OCI-LY1 (cell line): ENCODE data around the gene PADI1.

Experiments
- H2AFZ ChIP-seq: fragments of 200-600 bp; sonication (generic), shearing (Covaris generic); 2 replicates; pipeline ENCODE4 v1.6.0; 2014; ENCODE audit warnings: antibody characterized with exemption, mild to moderate bottlenecking, low read length
- H3F3A ChIP-seq: fragments of 200-600 bp; sonication (generic), shearing (Covaris generic); 2 replicates; pipeline ENCODE4 v1.6.0; 2014; ENCODE audit warnings: mild to moderate bottlenecking, antibody characterized with exemption, low read length, moderate library complexity; ENCODE audit not compliant: insufficient read depth
- H3K27ac ChIP-seq: fragments of 200-600 bp; sonication (generic); 2 replicates; pipeline ENCODE4 v1.5.1; 2014; ENCODE audit warnings: low read length, mixed run types, mild to moderate bottlenecking, low read depth; ENCODE audit not compliant: poor library complexity, severe bottlenecking
- H3K27me3 ChIP-seq: fragments of 200-600 bp; sonication (generic); 2 replicates; pipeline ENCODE4 v1.6.0; 2014; ENCODE audit warnings: antibody characterized with exemption, mild to moderate bottlenecking, low read length, moderate library complexity; ENCODE audit not compliant: insufficient read depth
- H3K36me3 ChIP-seq: fragments of 200-600 bp; sonication (generic); 2 replicates; pipeline ENCODE4 v1.6.1; 2014; ENCODE audit warnings: mild to moderate bottlenecking, antibody characterized with exemption, low read length, moderate library complexity, mixed read lengths; ENCODE audit not compliant: insufficient read depth
- H3K4me1 ChIP-seq: fragments of 200-600 bp; sonication (generic); 2 replicates; pipeline ENCODE4 v1.5.1; 2014; ENCODE audit warnings: mild to moderate bottlenecking, low read length, moderate library complexity; ENCODE audit not compliant: insufficient read depth, severe bottlenecking
- H3K4me2 ChIP-seq: fragments of 200-600 bp; sonication (generic), shearing (Covaris generic); 2 replicates; pipeline ENCODE4 v1.6.1; 2014; ENCODE audit warnings: low read length
- H3K4me3 ChIP-seq: fragments of 200-600 bp; sonication (generic); 2 replicates; pipeline ENCODE4 v1.5.1; 2014; ENCODE audit warnings: low read length, low read depth, mild to moderate bottlenecking, mixed read lengths; ENCODE audit not compliant: poor library complexity, severe bottlenecking
- H3K79me2 ChIP-seq: fragments of 200-600 bp; shearing (Covaris generic); 2 replicates; pipeline ENCODE4 v1.6.1; 2016; ENCODE audit warnings: mixed run types, low read length, mixed read lengths; ENCODE audit not compliant: insufficient read depth
- H3K9ac ChIP-seq: fragments of 200-600 bp; sonication (generic), shearing (Covaris generic); 2 replicates; pipeline ENCODE4 v1.6.1; 2014; ENCODE audit warnings: mild to moderate bottlenecking, low read length, mixed read lengths
- H3K9me2 ChIP-seq: fragments of 200-600 bp; sonication (generic), shearing (Covaris generic); 2 replicates; pipeline ENCODE4 v1.6.1; 2014; ENCODE audit warnings: low read depth, mild to moderate bottlenecking, low read length, mixed read lengths
- H3K9me3 ChIP-seq: fragments of 200-600 bp; shearing (Covaris generic); 2 replicates; pipeline ENCODE4 v1.6.1; 2014; ENCODE audit warnings: low read length, mixed read lengths
- H4K20me1 ChIP-seq: fragments of 200-600 bp; sonication (generic), shearing (Covaris generic); 2 replicates; pipeline ENCODE4 v1.6.0; 2016; ENCODE audit warnings: mild to moderate bottlenecking, low read length; ENCODE audit not compliant: insufficient read depth
- CTCF ChIP-seq: fragments of 200-600 bp; sonication (generic), shearing (Covaris generic); IDR thresholded peaks from 2 replicates; pipeline ENCODE4 v1.5.1; 2017; ENCODE audit warnings: mild to moderate bottlenecking, antibody characterized with exemption, low read length, moderate library complexity, mixed read lengths
- EZH2 ChIP-seq: fragments of 200-600 bp; sonication (generic), shearing (Covaris generic); IDR thresholded peaks from 2 replicates; pipeline ENCODE4 v1.8.0; 2017; ENCODE audit warnings: borderline replicate concordance, mixed run types, mild to moderate bottlenecking, antibody characterized with exemption, low read length, moderate library complexity, mixed read lengths

PADI1 gene

GRCh38 chr1:17195731-17196130 is 9.2 kb upstream of the PADI1 start:
- H3K27ac ChIP-seq: no peak overlapping the region
- H3K4me1 ChIP-seq: no peaks in the 10 kb centered on the region
- no peaks in the 10 kb centered on the region for H3K79me2 ChIP-seq
- H2AFZ ChIP-seq: no peak overlapping the region
- no peak overlapping the region for H3K4me2 ChIP-seq
- no peak for TF ChIP-seq EZH2
- TF ChIP-seq CTCF: no peak
- peaks cover under 1% of the 10 kb centered on the region; the same call in 1 of the 2 replicates for H3K27me3 ChIP-seq
- no peaks in the 10 kb centered on the region for H3K36me3 ChIP-seq
- no peak overlapping the region for H3K4me3 ChIP-seq
- H3K9me3 ChIP-seq: no peaks in the 10 kb centered on the region
- no peaks in the 10 kb centered on the region for H3F3A ChIP-seq
- H3K9me2 ChIP-seq: no peaks in the 10 kb centered on the region
- no peak overlapping the region for H3K9ac ChIP-seq
- H4K20me1 ChIP-seq: no peaks in the 10 kb centered on the region

- Histone ChIP-seq H3K9me3 (no peaks in the 10 kb centered on the region), H3K4me2 (no peak overlapping the region), H3K9ac (no peak overlapping the region), H3K36me3 (no peaks in the 10 kb centered on the region), H3K27me3 (peaks cover 5% of the 10 kb centered on the region; the same call in 1 of the 2 replicates), H3K79me2 (no peaks in the 10 kb centered on the region), H3K9me2 (no peaks in the 10 kb centered on the region), H3F3A (no peaks in the 10 kb centered on the region), H2AFZ (no peak overlapping the region), H3K4me1 (no peaks in the 10 kb centered on the region), H4K20me1 (no peaks in the 10 kb centered on the region), H3K27ac (no peak overlapping the region), H3K4me3 (no peak overlapping the region)
- TF ChIP-seq CTCF (no peak), EZH2 (no peak)
Measured at GRCh38 chr1:17196496-17197185, 8.3 kb upstream of the PADI1 start.

DNA sequence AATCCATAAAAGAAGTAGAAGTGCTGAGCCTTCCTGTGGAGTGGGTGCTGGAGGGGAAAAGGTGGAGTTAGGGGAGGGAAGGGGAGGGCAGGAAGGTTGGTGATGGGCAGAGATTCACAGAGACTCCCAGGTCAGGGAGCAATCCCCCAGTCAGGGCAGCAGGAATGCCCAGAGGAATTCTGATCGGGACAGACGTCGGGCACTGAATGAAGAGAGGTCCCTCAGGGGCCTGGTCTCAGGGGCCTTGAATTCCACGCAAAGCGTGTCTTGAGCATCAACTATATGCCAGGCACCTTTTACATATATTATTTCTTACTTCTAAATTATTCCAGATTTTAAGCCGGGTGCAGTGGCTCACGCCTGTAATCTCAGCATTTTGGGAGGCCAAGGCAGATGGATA is 7.2 kb upstream of the PADI1 start:
- Histone ChIP-seq H3K4me3 (no peak overlapping the region), H3K9me2 (no peaks in the 10 kb centered on the region), H3K9me3 (no peaks in the 10 kb centered on the region), H3K36me3 (no peaks in the 10 kb centered on the region), H3K27ac (no peak overlapping the region), H3F3A (no peaks in the 10 kb centered on the region), H4K20me1 (no peaks in the 10 kb centered on the region), H3K79me2 (no peaks in the 10 kb centered on the region), H3K4me2 (no peak overlapping the region), H3K9ac (no peak overlapping the region), H3K27me3 (peaks cover 5% of the 10 kb centered on the region; the same call in 1 of the 2 replicates), H2AFZ (no peak overlapping the region), H3K4me1 (no peaks in the 10 kb centered on the region)
- TF ChIP-seq CTCF (no peak), EZH2 (no peak)
